Lower leg skin (tissue), 3 donors: ENCODE data around the gene OR52N5.

Experiments
- POLR2A ChIP-seq, 2 donors: fragments of 450-650 bp; IDR thresholded peaks; one replicate each; pipeline ENCODE4 v1.6.1; 2016 to 2017; ENCODE audit warnings: antibody characterized with exemption in 2 of 2, mild to moderate bottlenecking in 1 of 2, moderate library complexity in 1 of 2
- TF ChIP-seq, protein P1 (sequence below), 3 donors: fragments of 450-650 bp; IDR thresholded peaks; one replicate each; pipeline ENCODE4 v1.5.1; 2016; ENCODE audit warnings: antibody characterized with exemption in 3 of 3, mild to moderate bottlenecking in 3 of 3, moderate library complexity in 2 of 3

DNA sequence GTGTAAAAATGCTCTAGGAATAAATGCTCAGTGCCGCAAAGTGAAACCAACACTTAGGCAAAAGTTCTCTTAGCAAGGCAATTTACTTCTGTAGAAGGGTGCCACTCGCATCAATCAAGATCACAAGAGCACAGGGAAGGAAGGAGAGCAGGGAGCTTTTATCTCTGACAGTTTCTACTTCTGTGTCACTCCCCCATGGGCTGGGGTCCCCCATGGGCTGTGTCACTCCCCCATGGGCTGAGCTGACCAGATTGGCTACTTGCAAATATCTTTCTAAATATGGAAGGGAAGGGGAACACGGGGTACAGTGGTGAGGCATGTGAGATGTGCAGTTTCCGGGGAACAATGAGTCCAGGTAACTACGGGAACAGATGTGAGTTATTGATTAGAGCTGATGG is 26.0 kb upstream of the OR52N5 start:
- TF ChIP-seq, protein P1, sequence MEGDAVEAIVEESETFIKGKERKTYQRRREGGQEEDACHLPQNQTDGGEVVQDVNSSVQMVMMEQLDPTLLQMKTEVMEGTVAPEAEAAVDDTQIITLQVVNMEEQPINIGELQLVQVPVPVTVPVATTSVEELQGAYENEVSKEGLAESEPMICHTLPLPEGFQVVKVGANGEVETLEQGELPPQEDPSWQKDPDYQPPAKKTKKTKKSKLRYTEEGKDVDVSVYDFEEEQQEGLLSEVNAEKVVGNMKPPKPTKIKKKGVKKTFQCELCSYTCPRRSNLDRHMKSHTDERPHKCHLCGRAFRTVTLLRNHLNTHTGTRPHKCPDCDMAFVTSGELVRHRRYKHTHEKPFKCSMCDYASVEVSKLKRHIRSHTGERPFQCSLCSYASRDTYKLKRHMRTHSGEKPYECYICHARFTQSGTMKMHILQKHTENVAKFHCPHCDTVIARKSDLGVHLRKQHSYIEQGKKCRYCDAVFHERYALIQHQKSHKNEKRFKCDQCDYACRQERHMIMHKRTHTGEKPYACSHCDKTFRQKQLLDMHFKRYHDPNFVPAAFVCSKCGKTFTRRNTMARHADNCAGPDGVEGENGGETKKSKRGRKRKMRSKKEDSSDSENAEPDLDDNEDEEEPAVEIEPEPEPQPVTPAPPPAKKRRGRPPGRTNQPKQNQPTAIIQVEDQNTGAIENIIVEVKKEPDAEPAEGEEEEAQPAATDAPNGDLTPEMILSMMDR (IDR thresholded peaks at IDR 0.05) = no peak
- TF ChIP-seq POLR2A (IDR thresholded peaks at IDR 0.05) = no peak
